ENCODE data around the gene SLC39A11. TPM values are rescaled to one million over a fixed set of nuclear protein-coding genes. Genes with fewer than 3 reads are reported as not detected.

Gene SLC39A11
- total RNA-seq, 1 experiment from 2014 or later = 64.4 TPM

- no peak for DNase-seq (ENCODE audit: low read depth, low spot score)
- in situ Hi-C loops (cut with HindIII; ENCODE audit: low pct_unique_long_range_greater_than_20kb, low sequenced_read_pairs) = no loop called here
Measured at GRCh38 chr17:72931163-72931562, 161.3 kb downstream of the SLC39A11 start.

- DNase-seq (ENCODE audit: low read depth, low spot score) = no peak
- in situ Hi-C loops (cut with HindIII; ENCODE audit: low pct_unique_long_range_greater_than_20kb, low sequenced_read_pairs) = no loop called here
Measured at GRCh38 chr17:72930031-72930430, 162.5 kb downstream of the SLC39A11 start.

- in situ Hi-C loops (cut with HindIII; ENCODE audit: low pct_unique_long_range_greater_than_20kb, low sequenced_read_pairs) = no loop called here
- no peak for DNase-seq (ENCODE audit: low read depth, low spot score)
Measured at GRCh38 chr17:72928454-72929136, 163.9 kb downstream of the SLC39A11 start.

- in situ Hi-C loops (cut with HindIII; ENCODE audit: low pct_unique_long_range_greater_than_20kb, low sequenced_read_pairs) = no loop called here
- DNase-seq (ENCODE audit: low read depth, low spot score) = no peak
Measured at GRCh38 chr17:72927760-72928159, 164.7 kb downstream of the SLC39A11 start.

GRCh38 chr17:72927146-72927545 lies 165.3 kb downstream of the SLC39A11 start:
- no peak for DNase-seq (ENCODE audit: low read depth, low spot score)
- in situ Hi-C loops (cut with HindIII; ENCODE audit: low pct_unique_long_range_greater_than_20kb, low sequenced_read_pairs) = no loop called here

GRCh38 chr17:72926171-72926570 lies 166.3 kb downstream of the SLC39A11 start:
- in situ Hi-C loops (cut with HindIII; ENCODE audit: low pct_unique_long_range_greater_than_20kb, low sequenced_read_pairs) = no loop called here
- DNase-seq (ENCODE audit: low read depth, low spot score) = no peak

- in situ Hi-C loops (cut with HindIII; ENCODE audit: low pct_unique_long_range_greater_than_20kb, low sequenced_read_pairs) = no loop called here
- DNase-seq (ENCODE audit: low read depth, low spot score) = no peak
Measured at GRCh38 chr17:72924196-72924595, 168.3 kb downstream of the SLC39A11 start.

- DNase-seq (ENCODE audit: low read depth, low spot score) = no peak
- in situ Hi-C loops (cut with HindIII; ENCODE audit: low pct_unique_long_range_greater_than_20kb, low sequenced_read_pairs) = no loop called here
Measured at GRCh38 chr17:72922219-72922618, 170.3 kb downstream of the SLC39A11 start.

- in situ Hi-C loops (cut with HindIII; ENCODE audit: low pct_unique_long_range_greater_than_20kb, low sequenced_read_pairs) = no loop called here
- DNase-seq (ENCODE audit: low read depth, low spot score) = no peak
Measured at GRCh38 chr17:72921347-72922054, 171.0 kb downstream of the SLC39A11 start.

GRCh38 chr17:72920513-72920912 lies 172.0 kb downstream of the SLC39A11 start:
- no peak for DNase-seq (ENCODE audit: low read depth, low spot score)

GRCh38 chr17:72916991-72917390 lies 175.5 kb downstream of the SLC39A11 start:
- in situ Hi-C loops (cut with HindIII; ENCODE audit: low pct_unique_long_range_greater_than_20kb, low sequenced_read_pairs) = no loop called here

More at GRCh38 chr17:72920513-72920912, 172.0 kb downstream of the SLC39A11 start:
- in situ Hi-C loops (cut with HindIII; ENCODE audit: low pct_unique_long_range_greater_than_20kb, low sequenced_read_pairs) = no loop called here

GRCh38 chr17:72915625-72916081 lies 176.8 kb downstream of the SLC39A11 start:
- DNase-seq (ENCODE audit: low read depth, low spot score) = no peak
- in situ Hi-C loops (cut with HindIII; ENCODE audit: low pct_unique_long_range_greater_than_20kb, low sequenced_read_pairs) = no loop called here

More at GRCh38 chr17:72916991-72917390, 175.5 kb downstream of the SLC39A11 start:
- DNase-seq (ENCODE audit: low read depth, low spot score) = no peak

- no peak for DNase-seq (ENCODE audit: low read depth, low spot score)
- in situ Hi-C loops (cut with HindIII; ENCODE audit: low pct_unique_long_range_greater_than_20kb, low sequenced_read_pairs) = no loop called here
Measured at GRCh38 chr17:72913142-72913682, 179.3 kb downstream of the SLC39A11 start.

- in situ Hi-C loops (cut with HindIII; ENCODE audit: low pct_unique_long_range_greater_than_20kb, low sequenced_read_pairs) = no loop called here
- no peak for DNase-seq (ENCODE audit: low read depth, low spot score)
Measured at GRCh38 chr17:72906306-72906705, 186.2 kb downstream of the SLC39A11 start.

- no peak for DNase-seq (ENCODE audit: low read depth, low spot score)
Measured at GRCh38 chr17:72903522-72903921, 189.0 kb downstream of the SLC39A11 start.

GRCh38 chr17:72901657-72902056 lies 190.8 kb downstream of the SLC39A11 start:
- in situ Hi-C loops (cut with HindIII; ENCODE audit: low pct_unique_long_range_greater_than_20kb, low sequenced_read_pairs) = no loop called here
- DNase-seq (ENCODE audit: low read depth, low spot score) = no peak

More at GRCh38 chr17:72903522-72903921, 189.0 kb downstream of the SLC39A11 start:
- in situ Hi-C loops (cut with HindIII; ENCODE audit: low pct_unique_long_range_greater_than_20kb, low sequenced_read_pairs) = no loop called here

GRCh38 chr17:72901083-72901482 lies 191.4 kb downstream of the SLC39A11 start:
- DNase-seq (ENCODE audit: low read depth, low spot score) = no peak
- in situ Hi-C loops (cut with HindIII; ENCODE audit: low pct_unique_long_range_greater_than_20kb, low sequenced_read_pairs) = no loop called here

- no peak for DNase-seq (ENCODE audit: low read depth, low spot score)
- in situ Hi-C loops (cut with HindIII; ENCODE audit: low pct_unique_long_range_greater_than_20kb, low sequenced_read_pairs) = no loop called here
Measured at GRCh38 chr17:72900654-72900971, 191.9 kb downstream of the SLC39A11 start.

GRCh38 chr17:72898725-72899124 lies 193.8 kb downstream of the SLC39A11 start:
- DNase-seq (ENCODE audit: low read depth, low spot score) = no peak
- in situ Hi-C loops (cut with HindIII; ENCODE audit: low pct_unique_long_range_greater_than_20kb, low sequenced_read_pairs) = no loop called here

All from SK-MEL-5 (cell line).